HG03175 (cell line): ENCODE results near the gene DNAL4.

Source experiments
- ATAC-seq: cut with Tn5 transposase; IDR thresholded peaks from one replicate; pipeline ENCODE4 v1.9.1; 2021; ENCODE audit warnings: mild to moderate bottlenecking, moderate library complexity; ENCODE audit not compliant: unreplicated experiment

The DNAL4 gene, protein sequence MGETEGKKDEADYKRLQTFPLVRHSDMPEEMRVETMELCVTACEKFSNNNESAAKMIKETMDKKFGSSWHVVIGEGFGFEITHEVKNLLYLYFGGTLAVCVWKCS

DNA sequence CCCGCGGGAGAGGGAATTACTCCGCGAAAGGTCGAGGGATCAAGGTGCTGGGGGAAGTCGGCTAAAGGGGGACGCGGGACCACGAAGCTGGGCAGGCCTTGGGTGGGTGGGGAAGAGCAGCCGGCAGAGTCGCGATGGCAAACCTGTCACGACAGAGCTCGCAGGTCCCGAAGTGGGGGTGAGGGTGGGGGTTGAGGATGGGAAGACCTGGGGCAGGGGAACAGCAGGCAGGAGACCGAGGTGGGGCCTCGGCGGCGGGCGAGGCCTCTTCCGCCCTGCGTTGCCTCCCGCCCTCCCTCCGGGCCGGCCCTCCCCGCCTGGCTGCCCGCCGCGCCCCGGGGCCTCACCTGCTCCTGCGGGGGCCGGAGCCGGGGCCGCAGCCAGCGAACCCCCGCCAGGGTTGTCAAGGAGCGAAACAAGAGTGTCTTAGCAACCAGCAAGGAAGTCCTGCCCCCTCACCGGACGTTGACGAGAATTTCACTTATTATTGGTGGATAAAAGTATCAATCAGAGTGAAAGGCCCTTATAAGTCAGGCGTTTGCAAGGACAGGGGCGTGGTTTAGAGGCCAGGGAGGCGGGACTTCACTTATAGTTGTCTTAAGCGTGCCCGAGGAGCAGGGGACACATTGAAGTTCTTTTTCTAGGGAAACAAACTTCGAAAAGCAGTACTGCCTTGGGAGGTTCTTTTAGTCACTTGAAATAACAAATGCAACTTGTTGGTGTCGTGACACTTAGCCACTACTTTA is at the start of gene DNAL4:
Gene DNAL4, minus strand, starts transcription at position 423 of the 746 bp plus-strand sequence. CDS start 11,412 bp downstream, outside the sequence.
- peak; percentile 94 for ATAC-seq

DNA sequence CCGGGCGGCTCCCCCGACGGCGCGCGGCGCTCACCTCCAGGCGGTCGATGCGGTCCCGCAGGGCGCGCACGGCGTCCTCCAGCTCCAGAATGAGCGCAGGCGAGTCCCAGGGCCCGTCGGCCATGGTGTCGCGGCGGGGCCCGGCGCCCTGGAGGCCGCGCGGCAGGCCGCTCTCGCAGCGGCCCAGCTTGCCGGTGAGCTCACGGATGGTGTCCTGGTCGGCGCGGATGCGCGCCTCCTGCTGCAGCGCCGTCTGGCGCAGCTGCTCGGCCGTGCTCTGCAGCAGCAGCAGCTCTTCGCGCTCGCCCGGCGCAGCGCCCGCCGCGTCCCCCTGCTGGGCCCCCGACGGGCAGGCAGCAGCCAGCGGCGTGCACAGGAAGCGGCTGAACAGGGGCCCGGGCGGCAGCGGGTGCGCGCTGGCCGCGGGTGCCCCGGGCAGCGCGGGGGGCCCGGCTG is 49.3 kb upstream of the DNAL4 start:
- no peak for ATAC-seq

DNA sequence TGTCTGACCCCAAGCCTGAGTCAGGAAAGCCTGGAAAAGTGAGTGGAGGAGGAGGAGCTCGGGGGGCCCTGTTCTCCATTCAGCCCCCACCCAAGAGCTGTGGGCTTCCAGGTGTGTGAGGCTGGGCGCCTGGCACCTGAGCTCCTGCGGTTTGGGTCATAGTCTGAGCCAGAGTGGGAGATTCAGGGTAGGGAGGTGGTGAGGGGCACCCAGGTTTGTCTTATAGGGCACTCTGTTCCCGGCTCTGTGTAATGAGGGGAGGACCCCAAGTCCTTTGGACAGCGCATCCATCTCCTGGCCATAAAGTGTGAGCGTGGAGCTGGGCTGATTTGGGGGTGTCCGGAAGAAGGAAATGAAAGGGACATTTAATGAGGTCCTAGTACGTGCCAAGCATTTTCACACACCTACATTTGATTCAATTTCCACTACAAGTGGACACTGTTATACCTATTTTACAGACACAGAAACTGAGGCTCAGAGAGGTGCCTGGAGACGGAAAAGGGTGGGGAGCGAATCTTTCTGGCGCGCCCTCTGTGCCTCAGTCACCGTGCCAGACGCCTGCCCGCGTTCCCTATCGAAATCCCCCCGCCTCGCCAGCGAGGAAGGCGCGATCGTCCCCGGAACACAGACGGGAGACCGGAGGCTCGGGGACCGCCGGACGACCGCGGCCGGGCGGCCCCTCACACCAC is 48.7 kb upstream of the DNAL4 start:
- no peak for ATAC-seq

DNA sequence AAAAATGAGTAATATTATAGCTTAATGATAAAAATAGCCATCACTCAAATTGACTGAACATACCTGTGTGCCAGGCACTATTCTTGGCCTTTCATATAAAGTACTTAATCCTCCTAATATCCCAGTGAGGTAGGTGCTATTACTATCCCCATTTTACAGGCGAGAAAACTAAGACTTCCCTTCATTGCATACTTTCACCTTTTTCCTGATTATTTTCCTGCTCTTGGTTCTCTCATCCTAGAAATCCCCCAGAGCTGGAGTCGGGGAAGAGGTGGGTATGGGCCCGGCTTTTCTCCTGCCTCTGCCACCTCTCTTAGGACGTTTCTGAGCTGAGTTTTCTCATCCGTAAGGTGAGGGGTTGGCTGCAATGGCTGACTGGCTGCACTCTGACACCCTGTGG is 47.7 kb upstream of the DNAL4 start:
- ATAC-seq = no peak

DNA sequence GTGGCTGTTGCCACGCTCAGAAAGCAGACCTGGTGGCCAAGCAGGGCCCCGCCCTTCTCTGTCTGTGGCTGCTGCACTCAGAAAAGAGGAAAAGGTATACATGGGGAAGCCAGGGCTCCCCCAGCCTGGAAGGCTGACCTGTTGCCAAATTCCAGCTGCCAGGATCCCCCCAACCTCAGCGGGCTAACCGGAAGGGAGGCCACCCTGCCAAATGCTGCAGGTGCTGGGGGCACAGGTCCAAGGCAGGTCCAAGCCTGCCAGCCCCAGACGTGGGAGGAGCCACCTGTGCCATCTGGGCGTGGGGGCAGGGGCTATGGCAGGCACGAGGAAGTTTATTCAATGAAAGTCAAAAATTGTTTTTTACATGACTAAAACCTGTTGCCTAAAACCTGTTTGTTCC is 47.3 kb upstream of the DNAL4 start:
- ATAC-seq = no peak

DNA sequence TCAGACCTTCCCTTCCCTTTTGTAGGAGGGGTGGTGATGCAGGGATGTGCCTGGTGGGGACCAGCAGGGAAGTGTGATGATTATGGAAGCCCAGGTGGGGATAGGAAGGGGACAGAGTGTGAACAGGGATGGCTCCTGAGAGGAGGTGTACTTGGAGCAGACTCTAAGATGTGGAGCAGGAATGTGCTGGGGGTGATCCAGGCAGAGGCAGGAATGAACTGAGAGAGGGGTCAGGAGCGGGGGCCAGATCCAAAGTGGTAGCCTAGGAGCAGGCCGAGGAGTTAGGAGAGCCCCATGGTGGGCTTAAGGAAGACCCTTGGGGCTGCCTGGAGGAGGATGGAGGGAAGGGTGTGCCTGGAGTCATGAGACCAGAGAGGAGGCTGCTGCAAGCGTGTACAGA is 46.2 kb upstream of the DNAL4 start:
- no peak for ATAC-seq

DNA sequence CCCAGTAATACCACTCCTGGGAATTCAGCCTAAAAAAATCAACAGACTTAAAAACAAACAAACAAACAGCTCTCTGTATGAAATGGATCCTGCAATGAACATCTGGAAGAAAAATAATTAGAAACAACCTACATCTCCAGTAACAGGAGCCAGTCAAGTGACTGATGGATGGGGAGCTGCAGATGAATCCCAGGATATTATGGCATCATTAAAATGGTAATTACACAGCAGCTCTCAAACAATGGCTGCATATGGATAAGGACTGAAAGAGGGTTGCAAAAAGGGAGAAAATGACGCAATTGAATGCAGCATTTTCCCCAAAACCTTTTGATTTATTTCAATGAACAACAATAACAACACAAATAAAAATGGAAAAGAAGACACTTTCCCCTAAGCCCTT is 45.7 kb upstream of the DNAL4 start:
- no peak for ATAC-seq

DNA sequence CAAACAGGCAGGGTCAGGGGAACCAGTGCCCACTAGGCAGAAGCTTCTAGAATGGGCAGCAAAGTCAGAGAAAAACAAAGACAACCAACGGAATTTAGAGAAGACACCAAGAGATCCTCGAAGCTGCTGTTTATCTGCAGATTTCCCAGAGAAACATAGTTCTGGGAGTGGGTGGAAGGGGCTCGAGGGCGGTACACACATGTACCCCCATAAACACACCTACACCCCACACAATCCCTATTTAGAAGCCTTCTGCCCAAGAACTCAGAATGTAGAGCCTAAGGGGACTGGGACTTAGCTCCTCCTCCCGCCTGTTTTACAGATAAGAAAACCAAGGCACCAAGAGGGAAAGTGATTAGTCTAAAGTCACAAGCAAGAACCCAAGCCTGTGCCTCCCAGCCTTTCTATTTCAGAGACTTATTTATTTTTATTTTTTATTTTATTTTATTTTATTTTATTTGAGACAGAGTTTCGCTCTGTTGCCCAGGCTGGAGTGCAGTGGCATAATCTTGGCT is 43.5 kb upstream of the DNAL4 start:
- ATAC-seq = no peak

DNA sequence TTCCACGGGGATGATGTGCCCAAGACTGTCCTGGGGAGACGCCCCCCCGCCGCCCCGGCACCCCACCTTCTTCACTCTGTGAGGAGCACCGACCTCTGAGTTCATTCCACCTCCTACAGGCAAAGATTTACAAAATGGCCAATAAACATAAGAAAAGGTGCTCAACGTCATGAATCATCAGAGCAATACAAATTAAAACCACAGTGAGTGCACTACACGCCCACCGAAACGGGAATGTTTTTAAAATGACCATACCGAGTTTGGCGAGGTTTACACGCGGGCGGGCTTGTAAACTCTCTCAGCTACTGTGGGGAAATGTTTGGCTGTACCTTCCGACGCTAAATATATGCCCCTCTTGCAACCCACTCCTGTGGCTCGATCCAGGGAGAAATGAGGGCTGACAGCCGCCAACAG is 42.0 kb upstream of the DNAL4 start:
- ATAC-seq = no peak

DNA sequence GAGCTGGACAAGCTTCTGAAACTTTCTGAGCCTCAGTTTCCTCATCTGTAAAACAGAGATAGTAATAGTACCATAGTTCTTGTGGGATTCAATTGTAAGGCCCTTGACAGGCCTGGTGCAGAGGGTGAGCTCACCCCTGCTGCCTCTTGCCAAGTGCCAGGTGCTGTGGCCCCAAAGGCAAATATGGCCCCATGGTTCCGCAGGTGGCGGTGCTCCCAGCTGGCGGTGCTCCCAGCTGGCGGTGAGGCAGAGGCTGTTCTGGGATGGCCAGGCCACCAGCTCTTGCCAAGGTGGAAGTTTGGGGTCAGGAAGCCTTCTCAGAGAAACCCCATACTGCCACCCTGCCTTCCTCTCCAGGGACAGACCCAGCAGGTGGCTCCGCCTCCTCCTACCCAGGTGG is 41.0 kb upstream of the DNAL4 start:
- no peak for ATAC-seq

DNA sequence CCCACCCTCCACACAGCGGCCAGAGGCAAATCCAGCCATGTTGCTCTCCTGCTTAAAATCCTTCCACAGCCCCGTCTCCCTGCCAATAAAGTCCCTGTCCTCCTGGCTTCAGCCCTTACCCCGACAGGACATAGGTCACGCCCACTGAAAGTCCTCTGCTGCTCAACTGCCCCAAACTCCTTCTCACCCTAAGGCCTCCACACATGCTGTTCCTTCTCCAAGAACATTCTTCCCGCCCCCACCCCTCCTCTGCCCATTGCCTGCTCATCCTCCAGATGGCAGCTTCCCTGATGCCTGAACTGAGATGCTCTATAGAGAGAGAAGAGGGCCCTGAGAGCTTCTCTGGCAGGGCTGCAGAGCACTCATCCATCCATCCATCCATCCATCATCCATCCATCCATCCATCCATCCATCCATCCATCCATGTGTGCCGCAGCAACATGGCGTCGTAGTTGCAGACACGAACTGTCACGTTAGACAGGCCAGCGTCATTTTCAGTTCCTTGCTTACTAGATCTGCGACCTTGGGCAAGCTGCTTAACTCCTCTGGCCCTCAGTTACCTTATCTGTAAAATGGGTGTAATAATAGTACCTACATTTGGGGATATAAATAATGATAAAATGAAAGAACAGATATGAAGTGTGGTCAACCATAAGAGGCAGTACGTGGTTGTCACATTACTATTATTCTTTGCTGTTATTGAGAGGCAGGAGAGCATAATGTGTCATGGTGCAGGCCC is 40.4 kb upstream of the DNAL4 start:
- no peak for ATAC-seq

DNA sequence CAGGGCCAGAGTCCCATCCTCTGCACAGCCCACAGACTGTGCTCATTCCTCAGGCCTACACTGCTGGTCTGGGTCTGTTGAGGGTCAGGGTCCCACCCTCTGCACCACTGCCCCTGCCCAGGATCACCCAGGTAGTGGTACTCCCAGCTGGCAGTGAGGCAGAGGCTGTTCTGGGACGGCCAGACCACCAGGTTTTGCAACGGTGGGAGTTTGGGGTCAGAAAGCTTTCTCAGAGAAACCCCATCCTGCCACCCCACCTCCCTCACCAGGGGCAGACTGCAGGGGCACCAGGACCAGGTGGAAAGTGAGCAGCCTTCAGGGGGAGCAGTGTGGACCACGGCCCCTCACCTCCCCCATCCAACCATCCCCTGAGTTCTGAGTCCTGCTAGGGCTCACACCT is 39.1 kb upstream of the DNAL4 start:
- no peak for ATAC-seq

DNA sequence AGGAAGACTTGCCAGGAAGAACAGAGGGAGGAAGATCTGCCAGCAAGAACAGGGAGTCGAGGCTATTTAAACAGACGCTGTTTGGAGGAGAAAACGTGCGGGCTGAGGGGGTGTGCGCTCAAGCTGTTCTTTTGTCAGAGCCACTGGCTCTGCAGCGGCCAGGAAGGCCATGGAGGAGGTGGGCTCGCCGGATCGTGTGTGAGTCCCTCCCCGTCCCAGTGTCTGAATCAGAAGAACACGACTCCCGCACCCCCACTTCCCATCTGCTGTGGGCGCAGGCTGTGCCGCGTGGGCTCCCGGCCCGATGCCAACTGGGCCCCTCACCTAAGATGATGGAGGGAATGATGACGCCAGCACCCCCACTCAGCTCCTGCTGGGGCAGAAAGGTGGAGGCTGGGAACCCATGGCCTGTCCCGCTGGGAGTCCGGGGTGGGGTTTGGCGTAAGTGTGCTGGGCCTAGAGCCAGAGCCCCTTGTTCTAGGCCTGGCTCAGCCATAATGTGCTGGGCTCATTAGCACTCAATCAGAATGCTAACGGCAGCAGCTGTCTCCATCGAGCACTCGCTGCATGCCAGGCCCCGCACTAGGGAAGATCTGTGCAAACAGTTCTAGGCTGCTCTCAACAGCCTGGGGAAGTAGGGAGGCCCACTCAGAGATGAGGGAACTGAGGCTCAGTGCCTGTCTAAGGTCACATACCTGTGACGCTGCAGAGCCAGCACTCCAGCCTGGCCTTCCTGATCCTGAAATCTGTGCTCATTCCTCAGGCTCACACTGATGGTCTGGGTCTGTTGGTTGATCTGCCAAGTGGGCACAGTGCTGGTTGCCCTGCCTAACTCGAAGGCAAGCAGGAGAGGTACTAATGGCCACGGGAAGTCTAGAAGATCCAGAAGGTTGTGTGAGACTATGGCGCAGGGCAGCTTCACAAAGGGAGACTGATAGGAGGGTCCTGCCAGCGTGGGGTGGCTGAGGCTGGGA is 38.3 kb upstream of the DNAL4 start:
- no peak for ATAC-seq

DNA sequence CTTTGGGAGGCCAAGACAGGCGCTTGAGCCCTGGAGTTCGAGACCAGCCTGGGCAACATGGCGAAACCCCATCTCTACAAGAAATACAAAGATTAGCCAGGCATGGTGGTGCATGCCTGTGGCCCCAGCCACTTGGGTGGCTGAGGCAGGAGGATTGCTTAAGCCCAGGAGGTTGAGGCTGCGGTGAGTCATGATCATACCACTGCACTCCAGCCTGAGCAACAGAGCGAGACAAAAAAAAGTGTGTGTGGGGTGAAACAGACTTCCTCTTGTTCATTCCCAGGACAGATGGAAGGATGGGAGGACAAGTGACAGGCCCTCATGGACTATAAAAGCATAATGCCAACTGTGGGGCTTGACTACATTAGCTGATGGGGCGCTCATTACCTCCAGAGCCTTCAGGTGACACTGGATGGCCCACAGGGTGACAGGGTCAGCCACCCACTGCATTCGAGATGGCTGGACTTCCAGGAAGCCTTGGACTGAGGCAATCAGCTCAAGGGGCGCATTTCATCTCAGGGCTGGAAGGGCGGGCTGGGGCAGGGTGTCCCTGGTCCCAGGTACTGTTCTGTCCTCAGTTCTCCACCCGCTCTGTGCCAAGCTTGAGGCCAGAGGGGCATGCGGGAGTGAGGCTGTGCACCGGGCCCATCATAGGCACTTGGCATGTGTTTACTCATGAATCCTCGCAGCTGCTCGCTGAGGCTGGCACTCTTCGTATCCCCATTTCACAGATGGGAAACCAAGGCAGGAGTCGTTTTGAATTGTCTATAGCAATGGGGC is 37.4 kb upstream of the DNAL4 start:
- no peak for ATAC-seq

DNA sequence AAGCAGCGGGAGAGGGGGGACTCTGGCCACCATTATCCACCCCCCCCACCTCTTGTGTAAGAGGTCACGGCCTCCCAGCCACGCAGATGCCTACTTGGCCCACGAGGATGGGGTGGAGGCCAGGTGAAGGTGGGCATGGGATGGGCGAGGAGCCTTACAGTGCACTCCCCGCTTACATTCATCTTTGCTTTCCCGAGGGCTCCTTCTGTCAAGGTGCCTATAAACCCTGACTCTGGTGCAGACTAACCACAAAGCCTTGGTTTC is 36.8 kb upstream of the DNAL4 start:
- no peak for ATAC-seq

DNA sequence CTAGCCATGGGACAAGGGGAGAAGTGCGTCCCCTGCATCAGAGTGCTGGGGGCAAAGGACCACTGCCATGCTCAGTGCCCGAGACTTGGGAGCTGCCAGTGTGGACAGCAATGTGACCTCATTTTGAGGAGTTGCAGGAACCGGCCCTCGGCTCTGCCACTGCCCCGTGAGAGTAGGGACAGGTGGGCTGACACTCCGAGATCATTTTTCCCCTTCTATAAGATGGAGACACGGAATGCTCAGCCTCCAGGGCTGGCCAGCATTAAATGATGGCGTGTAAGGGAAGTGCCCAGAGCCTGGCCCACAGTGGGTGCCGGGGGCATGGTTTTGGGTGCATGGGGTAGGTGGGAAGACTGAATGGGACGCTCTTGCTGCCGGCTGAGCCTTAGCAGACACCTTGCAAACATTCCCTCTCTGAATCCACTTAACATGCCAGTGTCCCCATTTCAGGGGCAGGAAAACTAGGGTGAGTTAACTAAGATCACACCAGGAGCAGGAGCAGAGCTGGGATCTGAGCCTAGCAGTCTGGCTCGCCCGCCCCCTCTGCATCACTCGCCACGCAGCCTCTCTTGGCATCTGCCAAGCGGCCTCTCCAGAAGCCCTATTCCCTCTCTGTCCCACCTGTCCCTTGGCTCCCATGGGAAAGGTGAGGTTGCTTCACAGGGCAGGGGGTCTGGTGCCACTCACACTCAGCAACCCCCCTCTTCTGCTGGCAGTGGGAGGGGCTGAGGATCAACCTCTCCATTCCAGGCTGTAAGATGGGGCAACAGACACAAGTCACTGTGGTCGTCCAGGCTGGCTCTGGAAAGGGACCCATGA is 36.3 kb upstream of the DNAL4 start:
- no peak for ATAC-seq

DNA sequence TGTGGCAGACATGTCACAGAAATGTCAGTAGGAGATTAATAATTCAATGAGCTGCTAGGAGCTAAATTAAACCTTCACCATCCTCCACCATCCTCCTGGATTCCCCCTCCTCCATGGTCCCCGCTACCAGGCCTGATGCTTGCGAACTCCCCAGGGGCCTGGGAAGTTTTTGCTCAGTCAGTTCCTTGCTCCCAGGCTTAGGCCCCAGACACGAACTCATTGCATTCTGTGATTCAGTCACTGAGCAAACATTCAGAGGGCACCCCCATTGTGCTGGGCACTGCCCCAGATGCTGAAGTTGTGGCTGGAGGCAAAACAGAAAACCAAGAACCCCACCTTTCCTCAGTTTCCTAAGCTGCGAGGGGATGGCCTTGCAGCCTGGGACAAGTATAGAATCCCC is 35.5 kb upstream of the DNAL4 start:
- no peak for ATAC-seq

DNA sequence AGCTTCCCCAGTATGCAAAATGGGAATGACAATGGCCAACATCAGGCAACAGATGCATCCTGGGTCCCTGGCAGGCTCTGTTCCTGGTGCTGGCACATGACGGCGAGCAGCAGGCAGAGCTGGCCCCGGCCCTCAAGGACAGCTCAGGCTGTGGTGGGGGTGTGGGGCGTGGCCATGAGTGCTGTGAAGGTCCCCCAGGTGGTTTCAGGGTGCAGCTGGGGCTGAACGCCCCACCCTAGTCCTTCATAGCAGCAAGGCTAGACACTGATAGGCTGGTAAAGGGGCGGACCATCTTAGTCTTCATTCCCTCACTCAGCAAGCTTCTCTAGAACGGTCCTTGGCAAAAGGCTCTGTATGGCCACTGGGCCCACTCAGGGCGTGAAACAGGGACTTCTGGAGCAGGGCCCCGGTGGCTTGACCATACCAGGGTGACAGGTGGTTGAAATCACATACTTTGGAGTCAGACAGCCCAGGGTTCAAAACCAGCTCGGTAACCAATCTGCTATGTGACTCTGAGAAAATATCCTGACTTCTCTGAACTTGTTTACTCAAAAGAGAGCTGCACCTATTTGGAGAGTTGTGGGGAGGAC is 34.8 kb upstream of the DNAL4 start:
- ATAC-seq = no peak
